ENCODE measurements around the gene DESI2.

DESI2 gene

DNA sequence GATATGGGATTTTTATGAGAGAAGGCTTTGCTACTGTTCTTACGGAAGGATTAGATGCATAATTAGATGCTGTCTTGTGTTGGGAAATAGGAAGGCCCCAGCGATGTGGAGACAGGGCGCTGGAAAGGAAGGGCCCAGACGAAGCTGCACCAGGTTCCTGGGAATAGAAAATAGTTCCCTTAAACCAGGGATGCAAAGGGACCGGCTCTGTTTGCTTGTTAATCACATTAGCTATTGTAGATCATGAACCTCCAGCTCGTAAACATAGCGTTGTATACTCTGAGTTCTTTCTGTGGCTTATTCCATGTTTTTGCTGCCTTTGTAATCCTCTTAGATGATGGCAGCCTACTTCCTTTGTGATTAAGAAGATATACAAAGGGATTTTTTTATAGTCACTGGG lies 102.7 kb downstream of the DESI2 start:
- no peak for DNase-seq (ENCODE audit: low spot score)

DNA sequence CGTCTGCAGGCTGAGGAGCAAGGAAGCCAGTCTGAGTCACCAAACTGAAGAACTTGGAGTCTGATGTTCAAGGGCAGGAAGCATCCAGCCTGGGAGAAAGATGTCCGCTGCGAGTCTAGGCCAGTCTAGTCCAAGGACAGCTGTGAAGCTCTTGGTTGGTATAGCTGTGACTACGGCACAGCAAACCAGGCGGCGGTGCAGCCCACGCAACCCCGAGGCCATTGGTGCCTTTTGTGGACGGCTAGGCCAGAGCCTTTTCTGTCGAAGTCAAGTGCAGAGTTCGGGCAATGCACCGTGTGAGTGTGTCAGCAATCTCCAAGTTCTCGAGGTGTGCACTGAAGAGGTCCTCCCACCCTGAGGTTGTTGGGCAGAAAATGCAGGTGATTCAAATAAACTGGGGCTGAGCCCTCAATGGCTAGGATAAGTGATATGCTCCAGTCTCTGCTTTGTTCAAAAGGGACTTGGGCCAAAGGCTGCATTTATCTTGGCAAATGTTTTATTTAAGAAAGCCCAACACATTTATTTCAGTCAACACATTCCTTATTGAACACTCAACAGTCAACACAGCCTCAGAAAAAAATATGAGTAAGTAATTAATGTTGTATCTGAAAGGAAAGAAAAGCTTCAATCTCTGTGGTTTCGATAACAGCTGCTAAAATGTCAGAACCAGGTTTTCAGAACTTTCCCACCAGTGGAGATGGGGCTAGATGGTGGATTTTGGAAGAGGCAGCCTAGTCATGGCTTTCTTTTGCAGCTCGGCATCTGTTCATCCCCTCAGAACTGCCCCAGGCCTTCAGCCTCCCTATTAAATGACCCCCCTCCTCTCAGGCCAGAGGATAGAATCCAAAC lies 104.4 kb downstream of the DESI2 start:
- DNase-seq (ENCODE audit: low spot score), result no peak

Measured in LoVo (cell line).